ENCODE results near the gene C10orf105.

Gene C10orf105

DNA sequence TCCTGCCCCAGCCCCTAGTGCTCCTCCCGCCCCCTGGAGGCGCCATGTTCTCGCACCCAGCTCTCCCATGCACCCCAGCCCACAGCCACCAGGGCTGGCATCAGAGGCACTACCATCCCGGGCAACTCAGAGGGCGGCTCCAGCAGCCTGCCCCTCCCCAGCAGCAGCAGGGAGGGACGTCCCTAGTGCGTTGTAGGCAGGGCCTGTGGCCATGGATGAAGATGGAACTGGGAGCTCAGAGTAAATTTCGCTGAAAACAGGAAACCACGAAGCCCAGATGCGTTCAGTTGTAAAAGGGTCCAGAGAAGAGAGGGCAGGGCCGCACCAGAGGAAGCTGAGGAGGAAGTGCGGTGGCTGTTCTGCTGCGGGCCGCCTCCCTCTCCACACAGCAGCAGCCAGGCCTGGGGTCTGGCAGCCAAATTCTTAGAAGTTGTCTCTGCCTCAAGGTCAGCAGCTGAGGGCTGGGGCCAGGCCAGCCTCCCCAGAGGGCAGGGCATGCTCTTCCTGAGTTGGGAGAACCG lies 29.2 kb upstream of the C10orf105 start:
- no peak overlapping the region for H3K4me3 ChIP-seq (ENCODE audit: low read length)
- no peaks in the 10 kb centered on the region for H3K27me3 ChIP-seq (ENCODE audit: insufficient read depth, low read length)
- no peaks in the 10 kb centered on the region for H3K9me3 ChIP-seq (ENCODE audit: insufficient read depth, low read depth, low read length)
- H3K36me3 ChIP-seq (ENCODE audit: insufficient read depth, low read depth, low read length) = no peaks in the 10 kb centered on the region
- H3K27ac ChIP-seq (ENCODE audit: low read length) = no peak overlapping the region
- no peak overlapping the region for H3K9ac ChIP-seq (ENCODE audit: low read depth, low read length)
- H3K4me1 ChIP-seq (ENCODE audit: insufficient read depth, low read length) = no peaks in the 10 kb centered on the region

DNA sequence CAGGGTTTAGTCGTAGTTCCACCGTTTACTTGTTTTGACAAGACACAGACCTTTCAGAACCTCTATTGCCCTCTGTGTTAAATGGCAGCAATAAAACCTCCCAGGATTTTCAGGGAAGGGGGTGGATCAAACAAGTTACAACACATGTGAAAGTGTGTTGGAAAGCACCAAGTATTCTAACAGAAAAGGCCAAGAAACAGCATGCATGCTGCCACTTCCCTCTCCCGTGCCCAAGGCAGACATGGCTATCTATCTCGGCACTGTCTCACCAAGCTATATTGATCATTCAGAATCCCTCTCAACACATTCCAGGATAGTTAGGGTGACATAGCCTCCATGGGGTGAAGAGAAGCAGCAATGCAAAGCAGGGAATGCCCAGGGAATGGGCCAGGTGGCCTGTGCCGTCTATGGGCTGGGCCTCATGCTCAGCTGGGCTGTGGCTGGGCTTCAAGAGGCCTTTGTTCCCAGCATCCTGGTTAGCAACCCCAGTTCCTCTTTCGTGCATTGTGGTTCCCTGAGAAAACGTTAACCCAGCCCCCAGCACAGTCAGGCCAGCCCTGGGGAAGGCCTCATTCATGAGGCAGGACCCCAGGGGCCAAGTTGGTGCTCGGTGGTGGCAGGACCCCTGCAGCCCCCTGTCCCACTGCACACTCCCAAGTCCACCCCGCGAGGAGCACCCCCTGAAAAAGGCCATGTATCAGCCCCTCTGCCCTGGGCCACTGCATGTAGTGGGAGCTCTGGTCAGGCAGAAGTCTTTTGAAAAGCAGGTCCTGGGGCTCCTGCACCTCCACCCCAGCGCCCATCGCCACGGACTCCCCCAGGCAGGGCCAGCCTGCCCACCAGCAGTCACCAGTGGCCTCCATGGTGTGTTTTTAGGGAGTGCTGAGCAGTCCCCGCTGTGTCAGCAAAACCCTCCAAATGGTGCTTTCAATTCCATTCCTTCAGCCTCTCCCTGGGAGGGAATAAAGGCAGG lies 28.3 kb upstream of the C10orf105 start:
- H3K9me3 ChIP-seq (ENCODE audit: insufficient read depth, low read depth, low read length) = no peaks in the 10 kb centered on the region
- no peak overlapping the region for H3K27ac ChIP-seq (ENCODE audit: low read length)
- H3K36me3 ChIP-seq (ENCODE audit: insufficient read depth, low read depth, low read length) = no peaks in the 10 kb centered on the region
- no peak overlapping the region for H3K4me3 ChIP-seq (ENCODE audit: low read length)
- H3K9ac ChIP-seq (ENCODE audit: low read depth, low read length) = 0 out of 2 replicates have a peak overlapping the region, but pooled peaks have one; percentile 15
- no peaks in the 10 kb centered on the region for H3K27me3 ChIP-seq (ENCODE audit: insufficient read depth, low read length)
- H3K4me1 ChIP-seq (ENCODE audit: insufficient read depth, low read length) = no peaks in the 10 kb centered on the region

DNA sequence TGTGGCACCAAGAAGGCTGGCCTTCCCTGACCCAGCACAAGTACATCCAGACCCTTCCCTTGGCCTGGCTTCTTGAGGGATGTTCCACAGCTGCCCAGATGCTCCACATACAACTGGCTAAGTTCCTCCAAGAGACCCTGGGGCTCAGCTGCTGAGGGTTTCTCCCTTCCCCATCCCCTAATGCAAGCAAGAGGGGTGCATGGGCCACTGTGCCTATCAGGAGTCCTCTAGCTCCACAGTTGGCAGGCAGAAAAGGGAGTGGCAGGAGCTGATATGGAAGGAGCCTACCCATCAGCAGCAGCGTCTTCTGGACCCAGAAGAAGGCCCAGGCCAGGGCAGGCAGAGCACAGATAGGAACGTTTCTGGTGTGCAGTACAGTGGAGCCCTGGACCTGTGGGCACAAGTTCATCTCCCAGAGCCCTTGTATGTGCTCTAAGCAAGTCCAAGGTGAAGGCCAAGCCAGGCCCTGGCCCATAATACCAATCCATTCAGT lies 27.5 kb upstream of the C10orf105 start:
- no peak overlapping the region for H3K9ac ChIP-seq (ENCODE audit: low read depth, low read length)
- H3K4me1 ChIP-seq (ENCODE audit: insufficient read depth, low read length) = no peaks in the 10 kb centered on the region
- no peak overlapping the region for H3K4me3 ChIP-seq (ENCODE audit: low read length)
- no peaks in the 10 kb centered on the region for H3K36me3 ChIP-seq (ENCODE audit: insufficient read depth, low read depth, low read length)
- no peaks in the 10 kb centered on the region for H3K9me3 ChIP-seq (ENCODE audit: insufficient read depth, low read depth, low read length)
- no peak overlapping the region for H3K27ac ChIP-seq (ENCODE audit: low read length)
- no peaks in the 10 kb centered on the region for H3K27me3 ChIP-seq (ENCODE audit: insufficient read depth, low read length)

DNA sequence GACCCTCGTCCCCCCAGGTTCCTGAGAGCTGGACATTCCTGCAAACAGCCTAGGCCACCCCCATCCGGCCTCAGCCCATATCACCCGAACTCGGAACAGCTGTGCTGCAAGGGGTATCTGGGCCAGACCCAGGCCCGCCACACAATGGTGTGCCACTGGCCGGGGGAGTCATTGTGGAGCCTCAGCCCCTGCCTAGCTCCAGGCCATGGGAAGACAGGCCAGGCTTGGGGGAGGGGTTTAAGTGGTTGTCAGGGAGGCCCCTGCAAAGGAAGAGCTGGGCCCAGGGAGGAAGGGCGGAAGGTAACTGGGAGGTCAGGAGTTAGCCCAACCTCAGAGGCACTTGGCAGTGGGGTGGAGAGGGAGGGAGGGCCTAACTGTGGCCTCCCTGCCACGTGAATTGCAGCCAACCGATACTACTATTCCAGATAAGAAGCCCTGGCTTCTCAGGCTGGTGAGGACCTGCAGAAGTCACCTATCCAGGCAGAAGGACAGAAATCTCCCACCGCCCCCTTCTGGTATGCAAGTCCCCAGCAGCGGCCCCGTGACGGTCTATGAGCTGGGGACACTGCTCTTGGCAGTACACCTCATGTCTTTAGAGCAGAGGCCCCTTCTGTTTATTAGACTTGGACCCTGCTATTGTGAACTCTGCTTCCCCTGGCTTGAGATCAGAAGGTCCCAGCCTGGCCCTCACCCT lies 26.9 kb upstream of the C10orf105 start:
- Histone ChIP-seq H3K9ac (ENCODE audit: low read depth, low read length) (no peak overlapping the region), H3K9me3 (ENCODE audit: insufficient read depth, low read depth, low read length) (no peaks in the 10 kb centered on the region), H3K36me3 (ENCODE audit: insufficient read depth, low read depth, low read length) (no peaks in the 10 kb centered on the region), H3K4me1 (ENCODE audit: insufficient read depth, low read length) (no peaks in the 10 kb centered on the region), H3K27me3 (ENCODE audit: insufficient read depth, low read length) (no peaks in the 10 kb centered on the region), H3K27ac (ENCODE audit: low read length) (no peak overlapping the region), H3K4me3 (ENCODE audit: low read length) (no peak overlapping the region)

DNA sequence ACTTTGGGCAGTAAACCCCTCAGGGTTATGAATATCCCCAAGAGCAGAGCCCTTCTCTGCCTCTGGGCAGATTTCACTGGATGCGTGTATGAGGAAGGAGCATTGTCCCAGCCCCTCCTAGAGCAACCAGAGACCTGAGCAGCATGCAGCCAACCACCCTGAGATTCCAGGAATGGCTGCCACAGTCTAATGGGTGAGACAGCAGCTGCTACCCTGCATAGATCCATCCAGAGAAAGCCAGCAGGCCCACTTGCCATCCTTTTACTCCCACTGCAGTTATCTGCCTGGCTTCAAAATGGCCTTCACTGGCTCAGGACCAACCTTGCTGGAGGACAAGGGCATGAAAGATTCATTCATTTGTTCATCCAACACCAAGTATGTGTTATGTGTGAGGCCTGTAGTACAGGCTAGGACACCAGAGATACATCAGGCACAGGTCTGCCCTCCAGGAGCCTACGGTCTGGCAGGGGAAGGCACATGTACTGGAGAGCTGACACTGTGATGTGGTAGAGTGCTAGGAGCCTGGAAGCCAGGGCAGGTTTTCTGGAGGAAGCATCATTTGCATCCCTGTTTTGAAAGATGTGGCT lies 26.2 kb upstream of the C10orf105 start:
- Histone ChIP-seq H3K27me3 (ENCODE audit: insufficient read depth, low read length) (no peaks in the 10 kb centered on the region), H3K9ac (ENCODE audit: low read depth, low read length) (no peak overlapping the region), H3K36me3 (ENCODE audit: insufficient read depth, low read depth, low read length) (no peaks in the 10 kb centered on the region), H3K9me3 (ENCODE audit: insufficient read depth, low read depth, low read length) (no peaks in the 10 kb centered on the region), H3K27ac (ENCODE audit: low read length) (no peak overlapping the region), H3K4me3 (ENCODE audit: low read length) (no peak overlapping the region), H3K4me1 (ENCODE audit: insufficient read depth, low read length) (no peaks in the 10 kb centered on the region)

DNA sequence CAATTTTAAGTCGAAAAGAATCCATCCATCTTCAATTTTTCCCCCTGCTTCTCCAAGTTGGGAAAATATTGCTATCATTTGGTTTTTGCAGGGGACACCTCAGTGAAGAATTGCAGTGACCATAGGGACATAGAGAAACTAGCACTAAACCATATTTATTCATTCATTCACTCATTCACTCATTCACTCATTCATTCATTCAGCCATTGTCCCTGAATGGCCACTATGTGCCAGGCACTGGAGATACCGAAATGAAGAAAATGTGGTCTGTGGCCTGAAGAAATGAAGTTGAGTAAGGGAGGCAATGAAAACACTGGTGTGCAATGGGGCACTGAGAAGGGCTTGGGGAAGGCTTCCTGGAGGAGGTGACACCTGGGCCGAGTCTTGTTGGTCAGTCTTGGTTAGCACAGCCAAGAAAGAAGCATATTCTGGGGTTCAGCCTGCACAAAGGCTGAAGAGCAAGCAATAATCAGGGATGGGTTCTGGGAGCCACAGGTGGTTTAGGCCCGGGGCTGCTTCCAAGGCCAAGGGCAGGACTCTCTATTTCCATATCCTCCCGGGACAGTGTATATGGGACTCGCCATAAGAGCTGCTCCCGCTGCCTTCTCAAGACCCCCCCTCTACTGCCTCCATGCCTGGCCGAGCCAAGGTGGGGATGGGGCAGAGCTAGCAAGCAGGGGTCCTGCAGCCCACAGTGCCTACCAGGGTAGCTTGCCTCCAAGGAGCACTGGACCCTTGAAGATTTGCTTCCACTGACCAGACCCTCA lies 25.5 kb upstream of the C10orf105 start:
- Histone ChIP-seq H3K9me3 (ENCODE audit: insufficient read depth, low read depth, low read length) (no peaks in the 10 kb centered on the region), H3K9ac (ENCODE audit: low read depth, low read length) (no peak overlapping the region), H3K36me3 (ENCODE audit: insufficient read depth, low read depth, low read length) (no peaks in the 10 kb centered on the region), H3K27ac (ENCODE audit: low read length) (no peak overlapping the region), H3K4me1 (ENCODE audit: insufficient read depth, low read length) (no peaks in the 10 kb centered on the region), H3K4me3 (ENCODE audit: low read length) (no peak overlapping the region), H3K27me3 (ENCODE audit: insufficient read depth, low read length) (no peaks in the 10 kb centered on the region)

DNA sequence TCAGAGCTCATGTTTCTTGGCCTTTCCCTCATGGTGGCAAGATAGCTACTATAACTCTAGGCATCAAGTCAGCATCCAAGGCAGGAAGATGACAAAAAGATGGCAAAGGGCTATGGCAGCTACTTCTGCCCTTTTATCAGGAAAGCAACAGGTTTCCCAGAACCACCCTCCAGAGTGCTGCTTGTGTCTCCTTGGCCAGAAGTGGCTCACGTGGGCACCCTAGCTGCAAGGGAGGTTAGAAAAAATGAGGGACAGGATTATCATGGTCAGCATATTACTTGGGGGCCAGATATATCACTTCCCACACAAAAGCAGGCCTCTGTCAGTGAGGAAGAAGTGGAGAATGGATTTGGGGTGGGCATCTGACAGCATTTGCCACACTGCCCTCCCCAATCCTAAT lies 24.3 kb upstream of the C10orf105 start:
- Histone ChIP-seq H3K4me3 (ENCODE audit: low read length) (no peak overlapping the region), H3K27me3 (ENCODE audit: insufficient read depth, low read length) (no peaks in the 10 kb centered on the region), H3K4me1 (ENCODE audit: insufficient read depth, low read length) (no peaks in the 10 kb centered on the region), H3K9ac (ENCODE audit: low read depth, low read length) (no peak overlapping the region), H3K36me3 (ENCODE audit: insufficient read depth, low read depth, low read length) (no peaks in the 10 kb centered on the region), H3K27ac (ENCODE audit: low read length) (no peak overlapping the region), H3K9me3 (ENCODE audit: insufficient read depth, low read depth, low read length) (no peaks in the 10 kb centered on the region)

DNA sequence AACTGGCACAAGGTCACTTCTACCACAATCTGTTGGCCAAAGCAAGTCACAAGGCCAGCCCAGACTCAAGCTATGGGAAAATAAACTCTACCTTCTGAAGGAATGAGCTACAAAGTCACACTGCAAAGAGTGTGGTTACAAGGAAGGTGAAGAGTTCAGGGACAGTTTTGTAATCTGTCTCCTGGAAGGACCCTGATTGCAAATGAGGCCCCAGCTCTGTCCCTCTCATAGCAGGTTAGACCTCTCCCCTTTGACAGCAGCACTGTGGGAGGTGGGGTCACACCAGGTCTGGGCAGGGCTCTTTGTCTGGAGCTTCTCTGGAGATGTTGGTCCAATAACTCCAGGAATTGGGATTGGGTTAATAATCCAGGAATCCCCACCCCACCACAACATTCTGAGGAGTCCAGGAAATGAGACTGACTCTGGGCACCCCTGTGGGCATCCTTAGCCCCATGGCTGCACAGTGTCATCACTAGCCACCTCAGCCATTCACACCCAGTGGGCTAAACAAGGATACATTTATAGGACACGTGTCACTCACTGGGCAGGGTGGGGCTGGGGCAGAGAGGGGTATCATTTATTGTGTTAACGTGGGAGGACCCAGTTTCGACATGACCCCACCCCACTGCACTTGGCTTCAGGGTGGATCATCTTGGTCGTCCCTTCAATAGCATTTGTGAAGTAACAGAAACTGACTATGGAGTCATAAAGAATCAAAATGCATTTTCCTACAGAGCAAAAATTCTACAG lies 23.7 kb upstream of the C10orf105 start:
- no peaks in the 10 kb centered on the region for H3K9me3 ChIP-seq (ENCODE audit: insufficient read depth, low read depth, low read length)
- no peak overlapping the region for H3K4me3 ChIP-seq (ENCODE audit: low read length)
- no peaks in the 10 kb centered on the region for H3K36me3 ChIP-seq (ENCODE audit: insufficient read depth, low read depth, low read length)
- no peaks in the 10 kb centered on the region for H3K27me3 ChIP-seq (ENCODE audit: insufficient read depth, low read length)
- no peaks in the 10 kb centered on the region for H3K4me1 ChIP-seq (ENCODE audit: insufficient read depth, low read length)
- no peak overlapping the region for H3K27ac ChIP-seq (ENCODE audit: low read length)
- H3K9ac ChIP-seq (ENCODE audit: low read depth, low read length) = no peak overlapping the region

DNA sequence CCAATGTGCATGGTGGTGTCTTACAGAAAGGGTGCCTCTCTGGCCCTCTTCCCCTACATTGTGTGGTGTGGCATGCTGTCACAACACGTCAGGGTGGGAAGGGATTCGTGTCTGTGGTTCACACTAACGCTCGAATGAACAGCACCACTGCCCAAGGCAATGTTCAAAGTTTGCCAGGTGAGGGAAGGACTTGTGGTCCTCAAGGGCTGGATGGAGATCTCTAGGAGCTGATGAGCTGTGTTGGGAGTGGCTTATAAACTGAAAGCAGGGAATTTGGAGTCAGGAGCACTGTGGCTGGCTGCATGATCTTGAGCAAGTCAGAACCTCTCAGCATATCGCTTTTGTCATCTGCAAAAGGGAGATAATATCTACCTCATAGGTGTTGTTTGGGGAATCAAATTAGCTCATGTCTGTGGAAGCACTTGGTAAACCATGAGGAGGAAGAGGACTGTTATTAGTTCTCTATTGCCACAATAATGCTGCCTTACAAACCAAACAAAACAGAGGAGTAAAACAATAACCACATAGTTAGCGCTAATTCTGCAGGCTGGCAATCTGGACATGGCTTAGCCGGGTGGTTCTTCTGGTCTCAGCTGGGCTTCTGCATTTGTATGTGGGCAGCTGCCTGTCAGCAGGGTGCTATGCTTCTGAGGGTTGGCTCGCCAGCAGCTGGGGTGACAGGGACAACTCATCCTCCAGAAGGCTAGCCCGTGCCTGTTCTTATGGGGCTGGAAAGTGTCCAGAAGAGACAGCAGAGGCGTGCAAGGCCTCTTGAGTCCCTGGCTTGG lies 22.9 kb upstream of the C10orf105 start:
- H3K27me3 ChIP-seq (ENCODE audit: insufficient read depth, low read length) = no peaks in the 10 kb centered on the region
- no peak overlapping the region for H3K27ac ChIP-seq (ENCODE audit: low read length)
- no peak overlapping the region for H3K4me3 ChIP-seq (ENCODE audit: low read length)
- H3K36me3 ChIP-seq (ENCODE audit: insufficient read depth, low read depth, low read length) = no peaks in the 10 kb centered on the region
- H3K9ac ChIP-seq (ENCODE audit: low read depth, low read length) = no peak overlapping the region
- no peaks in the 10 kb centered on the region for H3K4me1 ChIP-seq (ENCODE audit: insufficient read depth, low read length)
- no peaks in the 10 kb centered on the region for H3K9me3 ChIP-seq (ENCODE audit: insufficient read depth, low read depth, low read length)

DNA sequence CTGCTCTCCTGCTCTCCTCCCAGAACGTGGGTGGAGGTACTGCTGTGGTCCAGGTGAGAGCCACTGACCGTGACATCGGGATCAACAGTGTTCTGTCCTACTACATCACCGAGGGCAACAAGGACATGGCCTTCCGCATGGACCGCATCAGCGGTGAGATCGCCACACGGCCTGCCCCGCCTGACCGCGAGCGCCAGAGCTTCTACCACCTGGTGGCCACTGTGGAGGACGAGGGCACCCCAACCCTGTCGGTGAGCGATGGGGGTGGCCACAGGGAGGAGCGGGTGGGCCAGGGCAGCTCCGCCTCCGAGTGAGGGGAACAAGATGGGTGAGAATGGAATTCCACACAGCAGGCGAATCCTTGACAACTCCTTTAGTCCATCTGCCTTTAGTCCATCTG lies 22.1 kb upstream of the C10orf105 start:
- Histone ChIP-seq H3K27me3 (ENCODE audit: insufficient read depth, low read length) (no peaks in the 10 kb centered on the region), H3K4me1 (ENCODE audit: insufficient read depth, low read length) (no peaks in the 10 kb centered on the region), H3K27ac (ENCODE audit: low read length) (no peak overlapping the region), H3K9ac (ENCODE audit: low read depth, low read length) (no peak overlapping the region), H3K36me3 (ENCODE audit: insufficient read depth, low read depth, low read length) (no peaks in the 10 kb centered on the region), H3K4me3 (ENCODE audit: low read length) (no peak overlapping the region), H3K9me3 (ENCODE audit: insufficient read depth, low read depth, low read length) (no peaks in the 10 kb centered on the region)
